GM19099 (cell line): Measurements from ENCODE around the gene MCCC1.

ENCODE experiments used
- POLR2A ChIP-seq: IDR thresholded peaks from 3 replicates; pipeline ENCODE4 v1.6.1; 2011; ENCODE audit warnings: low read depth; ENCODE audit not compliant: insufficient read length; ENCODE audit errors: extremely low read depth

MCCC1 gene

GRCh38 chr3:182979674-182980191 is 119.6 kb downstream of the MCCC1 start:
- TF ChIP-seq POLR2A: no peak

- no peak for TF ChIP-seq POLR2A
Measured at GRCh38 chr3:182979103-182979673, 120.1 kb downstream of the MCCC1 start.

- TF ChIP-seq POLR2A: no peak
Measured at GRCh38 chr3:182978387-182978786, 120.9 kb downstream of the MCCC1 start.

- no peak for TF ChIP-seq POLR2A
Measured at GRCh38 chr3:182973047-182973446, 126.2 kb downstream of the MCCC1 start.

GRCh38 chr3:182972387-182972786 is 126.9 kb downstream of the MCCC1 start:
- TF ChIP-seq POLR2A: no peak

- TF ChIP-seq POLR2A: no peak
Measured at GRCh38 chr3:182971637-182972036, 127.7 kb downstream of the MCCC1 start.

- TF ChIP-seq POLR2A: no peak
Measured at GRCh38 chr3:182970811-182971418, 128.4 kb downstream of the MCCC1 start.

- no peak for TF ChIP-seq POLR2A
Measured at GRCh38 chr3:182969853-182970252, 129.4 kb downstream of the MCCC1 start.

- TF ChIP-seq POLR2A: no peak
Measured at GRCh38 chr3:182969277-182969676, 130.0 kb downstream of the MCCC1 start.

GRCh38 chr3:182967218-182968204 is 131.8 kb downstream of the MCCC1 start:
- no peak for TF ChIP-seq POLR2A

GRCh38 chr3:182965861-182966366 is 133.4 kb downstream of the MCCC1 start:
- no peak for TF ChIP-seq POLR2A
